Middle frontal gyrus (tissue), 1 donor: ENCODE results near the gene OTOG.

ENCODE experiments used
- DNase-seq: peaks from one replicate; pipeline ENCODE4 v3.0.0-alpha.2; 2015; ENCODE audit warnings: low spot score; ENCODE audit errors: extremely low spot score

Gene OTOG

DNA sequence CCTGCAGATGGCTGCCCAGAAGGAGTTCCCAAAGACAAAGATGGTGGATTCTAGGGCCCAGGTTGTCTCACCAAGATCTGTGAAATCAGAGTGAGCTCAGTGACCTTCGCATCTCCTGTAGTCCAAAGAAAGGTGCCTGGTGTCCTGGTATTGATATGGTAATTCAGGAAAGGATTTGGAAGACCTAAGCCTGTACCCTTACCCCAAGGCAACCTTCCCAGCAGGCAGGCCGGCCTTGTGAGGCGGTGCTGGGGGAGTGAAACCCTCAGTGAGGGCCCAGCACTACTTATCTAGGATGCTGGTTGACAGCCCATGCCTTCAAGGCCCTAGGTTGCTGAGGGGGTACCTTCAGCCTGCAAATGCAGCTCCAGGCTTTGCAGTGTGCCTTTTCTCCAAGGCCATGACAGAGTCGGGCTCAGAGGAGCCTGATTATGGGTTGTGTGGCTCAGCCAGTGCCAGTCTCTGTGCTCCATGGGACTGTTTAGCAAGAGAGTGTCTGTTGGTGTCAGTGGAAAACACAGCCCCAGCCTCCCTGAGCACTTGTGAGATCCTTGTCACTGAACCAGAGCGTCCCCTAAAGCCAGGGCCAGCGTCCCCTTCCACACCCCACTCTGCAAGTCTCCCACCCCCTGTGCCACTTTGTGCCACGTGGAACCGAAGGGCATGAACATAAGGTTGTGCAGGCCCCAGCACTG lies 99.5 kb downstream of the OTOG start:
- no peak for DNase-seq

DNA sequence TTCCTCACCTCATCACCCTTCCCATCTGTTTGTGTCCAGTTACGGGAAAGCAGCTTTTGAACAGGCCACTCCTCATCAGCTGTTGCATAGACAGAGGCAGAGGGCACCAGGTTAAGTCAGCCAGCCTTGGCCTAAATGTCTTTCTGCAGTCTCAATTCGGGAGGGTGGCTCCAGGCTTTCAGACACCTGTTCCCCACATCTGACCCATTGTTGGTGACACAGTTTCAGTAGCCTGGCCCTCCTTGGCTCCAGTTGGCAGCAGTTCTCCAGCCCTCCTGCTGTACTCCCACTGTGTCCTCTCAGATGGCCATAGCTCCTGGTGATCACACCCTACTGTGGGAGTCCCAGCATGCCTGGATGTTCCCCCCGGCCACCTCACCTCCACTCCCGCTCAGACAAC lies 101.5 kb downstream of the OTOG start:
- no peak for DNase-seq

DNA sequence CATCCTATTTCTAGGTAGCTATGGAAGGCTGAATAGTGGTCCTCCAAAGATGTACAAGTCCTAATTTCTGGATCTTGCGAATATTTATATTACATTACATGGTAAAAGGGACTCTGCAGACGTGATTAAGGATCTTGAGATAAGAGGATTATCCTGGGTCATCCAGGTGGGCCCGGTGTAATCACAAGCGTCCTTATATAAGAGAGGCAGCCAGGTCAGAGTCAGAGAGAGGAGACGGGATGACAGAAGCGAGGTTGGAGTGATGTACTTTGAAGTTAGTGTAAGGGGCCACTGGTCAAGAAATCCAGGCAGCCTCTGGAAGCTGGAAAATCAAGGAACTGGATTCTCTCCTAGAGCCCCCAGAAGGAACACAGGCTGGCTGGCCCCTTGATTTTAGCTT lies 102.2 kb downstream of the OTOG start:
- DNase-seq = no peak

DNA sequence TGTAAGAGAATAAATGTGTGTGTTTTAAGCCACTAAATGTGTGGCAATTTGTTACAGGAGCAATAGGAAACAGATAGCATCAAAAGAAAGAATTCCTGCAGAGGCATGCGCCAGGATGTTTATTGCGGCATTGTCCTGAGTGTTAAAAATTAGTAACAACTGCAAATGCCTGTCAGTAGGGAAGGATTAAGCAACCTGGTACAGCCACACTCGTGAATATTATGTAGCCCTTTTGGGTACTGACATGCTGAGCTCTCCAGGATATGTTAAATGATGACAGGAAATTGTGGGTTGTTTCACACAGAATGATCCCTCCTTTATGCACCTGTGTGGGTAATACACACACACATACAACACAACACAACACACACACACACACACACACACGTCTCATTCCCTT lies 102.6 kb downstream of the OTOG start:
- no peak for DNase-seq

DNA sequence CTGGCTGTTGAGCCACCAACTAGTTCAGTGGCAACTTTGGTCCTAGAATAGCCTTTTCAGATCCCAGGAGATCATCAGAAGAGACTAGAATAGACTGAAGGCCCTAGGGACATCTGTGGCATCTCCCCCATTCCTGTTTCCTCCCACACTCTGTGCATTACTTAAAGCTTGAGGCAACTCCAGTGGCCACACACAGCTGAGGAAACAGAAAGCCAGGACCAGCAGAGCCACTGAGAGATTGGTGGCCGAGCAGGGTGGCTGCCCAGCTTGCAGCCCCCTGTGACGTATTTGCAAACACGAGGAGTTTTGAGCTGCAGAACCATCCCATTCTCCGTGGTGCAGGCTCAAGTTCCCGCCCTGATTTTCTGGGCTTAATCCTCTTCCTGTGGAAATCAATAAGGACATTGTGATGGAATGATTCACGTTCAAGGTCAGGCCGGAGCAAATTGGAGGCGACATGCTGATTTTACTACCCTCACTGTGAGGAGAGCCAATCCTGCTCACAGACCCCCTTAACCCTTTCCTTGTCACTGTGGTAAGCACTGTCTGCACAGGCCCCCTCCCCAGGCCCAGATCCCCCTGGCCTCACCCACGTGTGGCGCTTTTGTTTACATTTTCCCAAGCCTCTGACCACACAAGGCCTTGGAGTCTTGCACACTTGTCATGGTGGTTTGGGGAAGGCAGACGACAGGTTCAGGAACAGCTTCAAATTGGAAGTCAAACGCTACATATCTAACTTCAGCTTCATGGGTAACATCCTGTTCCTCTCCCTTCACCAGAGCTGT lies 103.3 kb downstream of the OTOG start:
- DNase-seq = no peak

DNA sequence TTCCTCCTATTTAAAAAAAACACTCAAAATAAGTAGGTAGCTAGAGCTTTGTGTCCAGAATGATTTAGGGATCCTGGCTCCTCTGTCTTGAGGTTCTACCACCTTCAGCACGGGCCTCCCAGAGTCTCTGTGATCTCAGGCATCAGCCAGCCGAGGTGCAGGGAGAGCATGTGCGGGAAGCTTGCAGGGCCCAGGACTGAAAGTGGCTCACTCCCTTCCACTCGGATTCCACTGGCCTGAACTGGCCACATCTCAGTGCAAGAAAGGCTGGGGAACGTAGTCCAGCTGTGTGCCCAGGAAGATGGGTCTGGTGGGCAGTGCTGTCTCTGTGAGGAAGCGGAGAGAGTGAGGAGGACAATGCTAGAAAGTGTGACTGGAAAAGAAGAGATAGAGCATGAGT lies 104.0 kb downstream of the OTOG start:
- DNase-seq = no peak

DNA sequence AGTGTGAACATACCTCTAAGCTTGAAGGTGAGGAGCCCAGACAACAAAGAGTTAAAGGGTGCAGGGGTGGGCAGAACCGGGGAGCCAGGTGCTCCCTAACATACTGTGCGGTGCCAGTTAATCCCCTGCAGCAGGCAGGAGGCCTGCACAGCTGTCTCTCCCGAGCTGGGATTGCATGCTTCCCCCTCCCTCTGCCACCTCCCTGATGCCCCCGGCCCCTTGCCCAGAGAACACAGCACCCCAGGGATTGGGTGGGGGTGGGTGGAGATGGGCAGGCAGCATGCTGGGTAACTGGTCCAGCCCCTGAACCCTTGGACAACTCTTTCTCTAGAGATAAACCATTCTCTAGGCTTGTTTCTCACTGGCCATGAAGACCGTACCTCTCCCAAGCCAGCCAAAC lies 104.6 kb downstream of the OTOG start:
- DNase-seq = no peak

DNA sequence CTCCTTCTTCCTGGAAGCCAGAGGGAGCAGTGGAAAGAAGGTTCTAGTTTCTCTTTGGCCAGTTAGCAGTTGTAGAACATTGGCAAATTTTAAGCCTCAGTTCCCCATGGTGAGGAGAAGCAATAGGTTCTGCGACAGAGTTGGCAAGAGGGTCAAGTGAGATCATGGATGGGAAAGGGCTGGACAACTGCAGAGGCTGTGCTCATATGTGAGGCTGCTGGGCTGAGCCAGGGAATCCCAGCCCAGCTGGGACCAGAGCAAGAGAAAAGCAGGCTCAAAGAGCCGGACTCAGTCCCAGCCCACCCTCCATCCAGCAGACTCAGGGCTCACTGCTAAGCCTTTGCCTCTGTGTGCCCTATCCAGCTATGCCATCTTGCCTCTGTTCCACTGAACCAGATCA lies 105.5 kb downstream of the OTOG start:
- no peak for DNase-seq

DNA sequence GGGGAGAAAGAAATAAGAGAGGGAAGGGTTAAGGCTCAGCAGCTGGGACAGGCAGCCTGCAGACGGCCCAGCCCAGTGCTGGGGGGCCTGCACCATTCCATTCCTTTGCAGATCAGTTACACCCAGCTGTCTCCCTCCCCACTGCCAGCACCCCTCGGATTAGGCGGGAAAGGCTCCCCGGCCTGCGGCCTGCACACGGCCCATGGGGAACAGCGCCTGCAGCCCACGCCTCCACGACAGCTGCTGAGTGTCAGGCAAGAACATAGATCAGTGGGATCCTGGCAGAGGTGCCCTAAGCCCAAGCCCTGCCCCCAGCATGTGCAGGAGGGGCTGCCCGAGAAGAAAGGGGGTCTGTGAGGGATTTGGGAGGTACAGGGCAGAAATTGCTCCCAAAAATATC lies 106.6 kb downstream of the OTOG start:
- no peak for DNase-seq

DNA sequence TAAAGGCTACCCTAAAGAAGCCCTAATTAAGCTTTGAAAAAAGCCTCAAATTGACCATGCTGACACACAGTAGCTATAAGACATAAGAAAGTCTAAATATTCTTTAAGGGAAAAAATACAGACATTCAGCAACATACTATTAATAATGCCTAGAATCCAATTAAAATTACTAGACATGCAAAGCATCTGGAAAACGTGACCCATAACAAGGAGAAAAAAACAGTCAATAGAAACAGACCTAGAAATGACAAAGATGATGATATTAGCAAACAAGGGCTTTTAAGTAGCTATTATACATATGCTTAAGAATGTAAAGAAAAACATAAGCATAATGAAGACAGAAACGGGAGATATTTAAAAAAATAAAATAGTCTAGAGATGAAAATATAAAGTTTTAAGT lies 108.6 kb downstream of the OTOG start:
- DNase-seq = no peak

DNA sequence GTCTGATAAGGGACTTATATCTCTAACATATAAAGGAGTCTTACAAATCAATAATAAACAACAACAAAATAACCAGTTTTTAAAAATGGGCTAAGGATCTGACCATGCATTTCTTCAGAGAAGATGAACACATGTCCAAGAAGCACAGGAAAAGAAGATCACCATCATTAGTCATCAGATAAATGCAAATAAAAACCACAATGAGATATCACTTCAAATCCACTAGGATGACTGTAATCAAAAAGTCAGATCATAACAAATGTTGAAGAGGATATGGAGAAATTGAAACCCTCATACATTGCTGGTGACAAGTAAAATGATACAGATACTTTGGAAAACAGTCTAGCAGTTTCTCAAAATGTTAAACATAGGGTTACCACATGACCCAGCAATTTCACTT lies 111.2 kb downstream of the OTOG start:
- DNase-seq = no peak

DNA sequence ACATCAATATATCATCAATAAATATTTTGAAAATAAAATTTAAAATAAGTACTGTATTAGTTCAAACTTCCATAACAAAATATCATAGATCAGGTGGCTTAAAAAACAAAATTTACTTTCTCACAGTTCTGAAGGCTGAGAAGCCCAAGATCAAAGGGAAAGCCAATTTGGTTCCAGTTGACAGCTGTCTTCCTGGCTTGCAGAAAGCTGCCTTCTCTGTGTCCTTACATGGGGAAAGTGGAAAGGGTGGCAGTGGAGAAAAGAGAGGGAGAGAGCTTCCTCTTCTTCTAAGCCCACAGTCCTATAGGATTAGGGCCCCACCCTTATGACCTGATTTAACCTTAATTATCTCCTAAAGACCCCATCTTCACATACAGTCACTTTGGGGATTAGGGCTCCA lies 121.1 kb downstream of the OTOG start:
- no peak for DNase-seq

DNA sequence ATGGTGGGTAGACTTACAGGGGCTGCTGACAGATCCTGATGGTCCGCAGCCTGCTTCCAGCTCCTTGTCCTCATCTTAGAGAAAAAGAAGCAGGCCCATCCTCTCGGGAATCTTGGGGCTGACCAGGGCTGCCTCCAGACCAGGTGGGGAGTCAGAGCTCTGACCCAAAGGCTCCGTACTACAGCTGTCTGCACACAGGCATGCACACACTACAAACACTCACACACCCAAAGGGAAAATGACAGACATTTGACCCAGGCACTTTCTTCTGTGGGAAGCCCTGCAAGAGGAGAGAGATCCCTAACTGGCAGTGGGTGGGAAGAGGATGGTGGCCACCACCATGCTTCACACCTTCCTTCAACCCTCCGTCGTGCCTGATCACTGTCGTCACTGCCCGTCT lies 125.4 kb downstream of the OTOG start:
- DNase-seq = no peak

DNA sequence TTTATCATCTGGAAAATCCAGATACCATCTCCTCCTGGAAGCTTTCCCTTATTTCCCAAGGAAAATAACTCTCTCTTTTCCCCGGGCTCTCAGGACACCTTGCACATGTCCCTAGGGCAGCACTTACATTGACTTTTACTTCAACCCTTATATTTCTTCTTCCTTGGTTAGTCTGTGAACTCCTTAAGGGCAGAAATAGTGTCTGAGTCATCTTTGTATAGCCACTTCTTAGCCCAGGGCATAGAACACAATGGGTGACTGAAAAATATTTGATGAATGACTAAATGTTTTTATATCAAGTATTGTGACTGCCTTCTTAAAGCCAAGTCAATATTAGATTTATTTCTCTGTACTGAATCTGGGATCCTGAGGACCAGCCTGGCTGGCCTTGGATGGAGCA lies 126.9 kb downstream of the OTOG start:
- DNase-seq = no peak

DNA sequence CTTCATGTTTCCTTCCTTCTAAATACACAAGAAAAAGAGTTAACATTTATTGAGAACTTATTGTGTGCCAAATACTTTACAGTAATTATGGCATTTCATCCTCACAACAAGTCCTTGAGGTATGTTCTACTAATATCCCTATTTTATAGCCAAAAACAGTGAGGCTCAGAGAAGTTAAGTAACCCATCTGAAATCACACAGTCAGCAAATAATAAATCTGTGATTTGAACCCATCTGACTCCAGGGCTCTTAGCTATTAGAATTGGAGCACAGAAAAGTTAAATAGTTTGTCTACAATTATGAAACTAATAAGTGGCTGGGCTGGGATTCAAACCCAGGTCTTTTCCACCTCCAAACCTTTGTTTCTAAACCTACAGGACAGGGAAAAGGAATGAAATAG lies 135.8 kb downstream of the OTOG start:
- DNase-seq = no peak

DNA sequence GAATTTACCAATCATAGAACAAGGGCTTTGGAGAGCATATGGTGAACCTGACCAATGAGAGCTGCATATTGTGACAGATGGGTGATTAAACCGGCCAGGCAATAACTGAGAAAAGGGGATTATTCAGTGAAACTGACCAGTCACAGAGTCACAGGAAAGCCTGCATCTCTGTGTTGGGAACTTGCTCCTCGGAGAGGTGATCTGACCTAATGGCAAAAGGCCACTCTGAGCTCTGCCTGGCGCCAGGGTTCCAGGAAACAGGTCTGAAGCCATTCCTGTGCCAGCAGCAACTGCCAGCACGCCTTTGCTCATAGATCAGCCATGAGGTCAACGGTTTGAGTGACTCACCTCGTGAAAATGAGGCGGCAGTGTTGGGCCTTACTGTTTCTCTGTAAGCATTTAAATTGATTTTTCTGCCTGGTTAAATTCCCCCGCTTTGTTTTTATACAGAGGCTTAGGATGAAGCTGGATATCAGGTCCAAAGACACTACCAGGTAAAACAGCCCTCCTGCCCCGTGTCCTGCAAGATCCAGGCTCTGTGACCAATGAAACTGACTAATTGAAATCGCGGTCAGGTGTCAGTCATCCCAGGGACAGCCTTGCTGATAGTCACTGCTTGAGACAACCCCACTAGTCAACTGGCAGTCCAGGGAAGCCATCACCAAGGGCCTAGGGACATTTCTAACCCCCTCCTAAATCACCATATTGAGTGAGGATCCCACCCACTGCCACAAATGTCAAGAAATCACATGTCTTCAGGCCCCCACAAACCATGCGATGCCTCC lies 136.5 kb downstream of the OTOG start:
- DNase-seq = no peak

DNA sequence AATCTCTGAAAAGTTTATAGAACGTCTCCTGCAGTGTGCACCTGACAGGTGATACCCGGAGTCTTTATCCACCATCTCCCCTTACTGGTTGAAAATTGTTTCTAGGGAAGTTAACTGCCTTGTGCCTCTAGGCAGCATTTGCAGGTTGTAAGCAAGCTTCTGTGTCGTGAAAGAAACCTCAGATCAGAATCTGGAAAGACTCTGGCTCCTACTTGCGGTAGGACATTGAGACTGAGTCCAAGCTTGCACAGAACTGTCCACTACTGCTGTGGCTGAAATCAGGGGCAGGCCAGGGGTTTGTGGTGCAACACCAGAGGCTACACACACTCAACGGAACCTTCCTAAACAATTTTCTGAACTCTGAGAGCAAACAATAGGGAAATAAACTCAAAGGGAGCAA lies 137.5 kb downstream of the OTOG start:
- DNase-seq = no peak

DNA sequence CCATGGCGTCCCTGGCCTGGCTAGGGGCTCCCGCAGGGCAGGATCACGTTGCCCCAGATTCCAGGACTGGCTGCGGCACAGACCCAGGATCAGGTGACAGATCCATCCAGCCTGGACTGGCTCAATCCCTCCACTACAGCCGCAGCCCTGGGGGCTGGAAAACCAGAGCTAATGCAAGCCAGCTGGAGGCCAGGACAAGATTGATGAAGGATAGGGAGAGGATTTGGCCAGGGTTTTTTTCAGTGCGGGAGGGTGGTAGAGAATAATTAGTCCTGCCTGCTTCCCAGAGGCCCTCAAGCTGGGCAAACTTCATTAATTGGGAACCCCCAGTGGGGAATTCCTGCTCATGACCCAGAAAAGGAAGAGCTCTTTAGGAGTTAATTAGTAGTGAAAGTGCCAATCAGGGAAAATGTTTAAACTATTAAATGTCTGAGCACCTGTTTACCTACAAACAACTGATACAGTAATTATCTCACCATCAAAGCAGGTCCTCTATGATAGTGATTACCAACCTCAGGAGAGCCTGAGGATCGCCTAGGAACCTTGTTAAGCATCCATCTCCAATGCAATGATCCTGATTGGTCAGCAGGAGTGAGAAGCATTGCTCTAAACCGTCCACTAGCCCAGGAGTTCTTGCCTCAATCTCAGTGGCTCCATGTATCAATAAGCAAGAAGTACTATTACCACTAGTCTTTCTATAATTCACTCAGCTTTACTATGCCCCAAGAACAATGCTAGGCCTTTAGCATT lies 139.3 kb downstream of the OTOG start:
- DNase-seq = no peak

DNA sequence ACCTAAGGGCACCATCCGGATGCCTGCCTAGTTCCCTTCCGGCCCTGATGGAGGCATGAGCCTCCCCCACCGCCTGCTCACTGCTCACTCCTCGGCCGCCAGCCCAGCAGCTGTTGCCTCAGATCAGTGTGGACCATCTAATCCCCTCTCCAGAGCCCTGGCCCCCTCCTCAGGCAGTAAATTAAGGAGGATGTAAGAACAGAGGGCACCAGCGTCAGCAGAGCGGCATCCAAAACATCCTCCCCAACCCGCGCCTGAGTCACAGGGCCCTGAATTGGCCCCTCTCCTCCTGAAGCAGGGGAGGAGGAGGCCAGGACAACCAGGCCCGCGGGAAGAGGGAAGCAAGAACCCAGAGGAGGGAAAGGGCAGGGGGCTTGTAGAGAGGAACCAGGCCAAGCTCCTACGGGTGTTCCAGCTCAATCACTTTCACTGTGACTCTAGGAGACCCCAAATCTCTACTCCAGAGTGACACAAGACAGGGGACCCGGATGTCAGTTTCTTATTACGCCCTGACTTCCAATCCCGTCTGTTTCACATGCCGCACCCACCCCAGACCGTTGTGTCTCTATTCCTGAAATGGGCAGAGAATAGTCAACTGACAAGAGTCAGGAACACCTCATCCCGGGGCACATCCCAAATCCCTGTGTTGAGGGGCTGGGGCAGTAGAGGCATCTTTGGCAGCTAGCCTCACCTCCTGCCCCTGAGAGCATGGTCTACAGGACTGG lies 141.0 kb downstream of the OTOG start:
- DNase-seq = no peak

DNA sequence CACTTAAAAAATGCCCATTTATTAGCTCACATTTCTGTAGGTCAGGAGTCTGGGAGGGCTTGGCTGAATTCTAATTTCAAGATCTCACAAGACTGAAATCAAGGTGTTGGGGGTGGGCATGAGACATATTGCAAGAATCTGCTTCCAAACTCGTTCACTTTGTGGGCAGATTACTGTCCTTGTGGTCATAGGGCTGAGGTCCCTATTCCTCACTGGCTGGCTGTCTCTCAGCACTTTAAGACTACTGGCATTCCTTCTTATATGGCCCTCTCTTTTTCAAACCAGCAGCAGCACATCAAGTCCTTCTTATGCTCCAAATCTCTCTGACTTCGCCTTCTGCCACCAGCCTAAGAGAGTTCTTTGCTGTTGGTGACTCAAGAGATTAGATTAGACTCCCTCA lies 144.5 kb downstream of the OTOG start:
- DNase-seq = no peak

DNA sequence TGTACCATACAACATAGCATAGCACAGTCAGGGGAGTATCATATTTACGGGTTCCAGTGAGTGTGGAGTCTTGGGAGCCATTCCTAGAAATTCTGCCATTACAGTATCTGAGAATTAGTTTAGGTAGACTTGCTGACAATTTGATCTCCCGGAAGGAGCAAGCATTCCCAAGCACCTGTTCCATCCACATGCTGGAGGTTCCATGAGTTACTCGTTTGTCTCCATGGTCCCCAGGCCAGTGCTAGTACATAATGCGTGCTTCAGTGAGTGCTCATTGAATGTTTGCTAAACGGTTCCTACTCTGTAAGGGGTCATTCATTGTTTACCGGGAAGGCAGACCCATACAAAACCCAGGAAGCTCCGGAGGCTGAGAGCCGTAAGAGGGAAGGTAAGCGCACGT lies 144.9 kb downstream of the OTOG start:
- no peak for DNase-seq
